GM12865 (cell line): Measurements from ENCODE around the gene TPPP2.

Experiments
- DNase-seq: peaks from one replicate; pipeline ENCODE4 v3.0.0; 2010; ENCODE audit warnings: low read depth
- H3K4me3 ChIP-seq: 2 replicates; pipeline ENCODE4 v1.5.1; 2011; ENCODE audit warnings: mild to moderate bottlenecking, low read depth, low read length, control low read depth
- CTCF ChIP-seq: IDR thresholded peaks from 2 replicates; pipeline ENCODE4 v1.5.1; 2011; ENCODE audit warnings: low read length, control low read depth, low read depth, inconsistent platforms; ENCODE audit not compliant: insufficient read depth; ENCODE audit errors: missing control alignments

TPPP2 gene

GRCh38 chr14:21026988-21027315 is 3.1 kb upstream of the TPPP2 start:
- DNase-seq, result no peak
- TF ChIP-seq CTCF, result no peak
- H3K4me3 ChIP-seq, result no peak overlapping the region

- no peak overlapping the region for H3K4me3 ChIP-seq
- DNase-seq, result no peak
- TF ChIP-seq CTCF, result no peak
These were observed 514 bp downstream of the TPPP2 start for GRCh38 chr14:21030531-21030930.

DNA sequence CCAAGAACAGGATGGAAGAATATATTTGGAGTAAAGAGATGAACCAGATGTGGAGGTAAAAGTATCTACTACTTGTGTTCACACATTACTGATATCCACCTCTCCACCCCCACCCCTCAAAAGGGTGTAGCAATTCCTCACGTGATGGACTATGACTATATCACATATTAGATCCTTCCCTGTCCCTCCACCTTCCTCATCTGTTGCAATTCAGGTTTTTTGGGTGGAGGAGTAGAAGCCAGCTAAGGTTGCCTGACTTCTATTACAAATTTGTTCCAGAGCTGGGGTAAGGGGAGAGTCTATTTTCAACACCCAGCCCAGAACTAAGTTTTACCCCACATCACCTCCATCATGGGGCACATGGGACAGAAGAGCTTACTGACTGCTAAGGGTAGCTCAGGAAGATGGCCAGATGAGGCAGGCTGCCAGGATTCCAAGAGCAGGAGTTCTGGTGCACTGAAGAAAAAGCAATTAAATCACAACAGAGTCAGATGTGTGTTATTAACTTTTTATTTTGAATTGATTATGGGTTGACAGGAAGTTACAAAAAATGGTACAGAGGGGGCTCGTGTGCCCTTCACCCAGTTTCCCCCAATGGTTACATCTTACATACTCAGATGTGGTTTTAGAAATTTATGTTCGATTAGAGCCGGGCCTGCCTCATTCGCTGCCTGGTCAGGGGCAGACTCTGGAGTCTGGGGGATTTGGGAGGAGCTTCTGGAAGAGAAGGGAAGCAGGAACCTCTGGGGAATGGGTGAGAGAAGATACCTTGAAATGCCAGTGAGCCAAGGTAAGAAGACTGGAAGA is 2.5 kb downstream of the TPPP2 start:
- DNase-seq, result no peak
- no peak overlapping the region for H3K4me3 ChIP-seq
- no peak for TF ChIP-seq CTCF

DNA sequence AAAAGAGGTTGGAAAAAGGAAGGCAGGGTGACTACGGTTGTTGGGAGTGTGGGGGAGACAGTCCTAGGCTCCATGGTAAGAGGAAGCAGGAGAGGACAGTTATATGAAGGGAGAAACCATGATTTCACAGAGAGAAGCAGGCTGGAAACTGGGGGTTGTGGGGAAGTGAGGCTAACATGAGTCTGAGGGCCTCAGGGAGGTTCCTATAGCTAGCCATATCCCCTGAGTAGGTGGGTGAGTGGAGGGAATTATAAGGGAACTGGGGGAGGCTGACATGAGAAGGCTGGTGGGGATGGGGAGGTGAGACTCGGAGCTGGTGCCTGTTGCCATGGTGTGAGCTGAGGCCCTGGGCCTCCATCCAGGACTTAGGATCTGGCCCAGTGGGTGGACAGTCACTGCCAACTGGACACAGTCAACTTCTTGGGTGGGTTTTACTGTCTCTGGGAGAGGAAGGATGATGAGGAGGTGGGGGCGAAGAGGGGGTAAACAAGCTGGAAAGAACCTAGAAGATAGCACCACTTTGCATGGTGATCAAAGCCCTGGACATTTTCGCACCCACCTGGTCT is 3.2 kb downstream of the TPPP2 start:
- H3K4me3 ChIP-seq, result no peak overlapping the region
- no peak for TF ChIP-seq CTCF
- no peak for DNase-seq

DNA sequence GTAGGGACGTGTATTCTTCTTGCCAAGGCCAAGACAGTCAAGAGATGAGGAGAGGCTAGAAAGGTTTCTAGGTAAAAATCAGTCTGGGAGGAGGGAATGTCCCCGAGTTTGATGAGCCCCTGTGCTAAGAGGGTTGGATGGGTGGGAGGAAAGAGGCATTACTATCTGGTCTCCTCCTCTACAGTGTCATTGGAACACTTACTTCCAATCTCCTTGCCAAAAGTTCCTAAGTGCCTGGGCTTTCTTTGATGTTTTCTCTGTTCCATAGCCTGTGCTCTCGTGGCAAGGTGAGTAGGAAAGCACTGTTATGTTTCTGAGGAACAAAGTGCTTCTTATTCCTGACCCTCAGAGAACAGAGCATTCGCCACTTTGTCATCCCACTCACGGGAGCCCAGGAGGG is 4.7 kb downstream of the TPPP2 start, which contains the start of gene RNASE13:
Gene RNASE13, minus strand, starts transcription at position 101 of the 400 bp plus-strand sequence. CDS start 519 bp downstream, outside the sequence.
- TF ChIP-seq CTCF, result no peak
- no peak within 1 kb of the TSS for H3K4me3 ChIP-seq
- DNase-seq, result no peak

DNA sequence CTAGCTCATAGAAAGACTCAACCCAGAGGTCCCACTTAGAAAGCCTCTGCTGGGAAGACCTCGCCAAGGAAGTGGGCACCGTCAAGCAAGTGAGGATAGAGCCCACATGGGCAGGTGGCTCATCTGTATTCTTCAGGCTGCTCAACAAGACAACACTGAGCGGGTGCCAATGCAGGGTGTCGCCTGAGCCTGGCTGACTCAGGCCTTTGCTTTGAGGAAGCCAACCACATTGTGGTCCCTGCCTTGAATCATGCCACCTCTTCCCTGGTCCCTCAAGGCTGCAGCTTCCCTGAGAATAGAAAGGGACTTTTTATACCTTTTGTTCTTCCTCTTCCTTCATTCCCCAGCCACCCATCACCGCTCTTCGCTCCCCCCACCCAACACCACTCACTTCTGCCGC is 6.7 kb downstream of the TPPP2 start:
- TF ChIP-seq CTCF, result no peak
- no peak for DNase-seq
- no peak overlapping the region for H3K4me3 ChIP-seq

- no peak for TF ChIP-seq CTCF
- H3K4me3 ChIP-seq, result no peak overlapping the region
- DNase-seq, result no peak
These were observed 7.1 kb downstream of the TPPP2 start for GRCh38 chr14:21037156-21037555.
